HG03097 (cell line): ENCODE results near the gene TAS2R31.
"Not testable (repeated sequence)": the region's sequence is repeated elsewhere in the genome, so short reads cannot be mapped to it uniquely, and the experiment has no call there.

Experiments
- ATAC-seq: cut with Tn5 transposase; IDR thresholded peaks from one replicate; pipeline ENCODE4 v1.9.1; 2021; ENCODE audit not compliant: unreplicated experiment, low FRiP score

Gene TAS2R31

GRCh38 chr12:11031307-11031706, at the start of gene TAS2R31:
TSS of gene TAS2R31 (minus strand) at chr12:11031407. CDS start at chr12:11031335, 72 bp downstream.
- no peak for ATAC-seq

- no peak for ATAC-seq
These were observed 47.0 kb upstream of the TAS2R31 start for GRCh38 chr12:11078246-11078645.

- ATAC-seq, result no peak
These were observed 44.4 kb upstream of the TAS2R31 start for GRCh38 chr12:11075642-11076041.

GRCh38 chr12:11071414-11071813, 40.2 kb upstream of the TAS2R31 start:
- no peak for ATAC-seq

- ATAC-seq, result no peak
These were observed 39.8 kb upstream of the TAS2R31 start for GRCh38 chr12:11070999-11071398.

GRCh38 chr12:11069854-11070365, 38.7 kb upstream of the TAS2R31 start:
- ATAC-seq, result no peak

GRCh38 chr12:11067514-11067913, 36.3 kb upstream of the TAS2R31 start:
- no peak for ATAC-seq

GRCh38 chr12:11062194-11062593, 31.0 kb upstream of the TAS2R31 start, which contains the start of gene TAS2R46:
TSS of gene TAS2R46 (minus strand) at chr12:11062294. CDS start at chr12:11062294, 0 bp downstream.
- not testable (repeated sequence) for ATAC-seq

GRCh38 chr12:11059784-11060183, 28.6 kb upstream of the TAS2R31 start:
- no peak for ATAC-seq

GRCh38 chr12:11059041-11059440, 27.8 kb upstream of the TAS2R31 start:
- ATAC-seq, result no peak

- no peak for ATAC-seq
These were observed 24.1 kb upstream of the TAS2R31 start for GRCh38 chr12:11055306-11055705.

GRCh38 chr12:11049806-11050531, 18.8 kb upstream of the TAS2R31 start:
- ATAC-seq, result not testable (repeated sequence)

- ATAC-seq, result not testable (repeated sequence)
These were observed 10.2 kb upstream of the TAS2R31 start for GRCh38 chr12:11041366-11041765.

GRCh38 chr12:11040162-11040561, 9.0 kb upstream of the TAS2R31 start:
- ATAC-seq, result no peak

GRCh38 chr12:11039171-11039570, 8.0 kb upstream of the TAS2R31 start:
- no peak for ATAC-seq

GRCh38 chr12:11033959-11034358, 2.8 kb upstream of the TAS2R31 start:
- not testable (repeated sequence) for ATAC-seq

- no peak for ATAC-seq
These were observed 5.1 kb downstream of the TAS2R31 start for GRCh38 chr12:11026118-11026517.

- no peak for ATAC-seq
These were observed 7.8 kb downstream of the TAS2R31 start for GRCh38 chr12:11023387-11023786.

- no peak for ATAC-seq
These were observed 8.7 kb downstream of the TAS2R31 start, which contains the start of gene TAS2R19 for GRCh38 chr12:11022520-11022919. TSS of gene TAS2R19 (minus strand) at chr12:11022620. CDS start at chr12:11022571, 49 bp downstream.

- no peak for ATAC-seq
These were observed 14.3 kb downstream of the TAS2R31 start for GRCh38 chr12:11016937-11017336.

- ATAC-seq, result no peak
These were observed 15.3 kb downstream of the TAS2R31 start for GRCh38 chr12:11015775-11016430.

GRCh38 chr12:11014234-11014633, 17.0 kb downstream of the TAS2R31 start:
- no peak for ATAC-seq
